Cardiac muscle cell (in vitro differentiated cells and primary cell): Measurements from ENCODE around the gene USP7. TPM values are rescaled to one million over a fixed set of nuclear protein-coding genes. Genes with fewer than 3 reads are reported as not detected.

Experiments used
- DNase-seq, 2 donors: peaks; one replicate each; pipeline versions ENCODE4 v3.0.0 to v3.0.0-alpha.2; 2010 to 2017; ENCODE audit warnings: low read depth in 1 of 2, low spot score in 1 of 2
- H3K27ac ChIP-seq: fragments of 200-600 bp; sonication (generic); 2 replicates; pipeline ENCODE4 v1.5.1; 2016
- H3K27me3 ChIP-seq: fragments of 200-600 bp; sonication (generic); 2 replicates; pipeline ENCODE4 v1.6.0; 2016; ENCODE audit warnings: control low read depth
- H3K36me3 ChIP-seq: fragments of 200-600 bp; sonication (generic); 2 replicates; pipeline ENCODE4 v1.5.1; 2016; ENCODE audit warnings: control low read depth
- H3K4me1 ChIP-seq: fragments of 200-600 bp; sonication (generic); 2 replicates; pipeline ENCODE4 v1.8.1; 2017; ENCODE audit warnings: low read depth, mild to moderate bottlenecking, mixed run types
- H3K4me3 ChIP-seq: fragments of 200-600 bp; sonication (generic); 2 replicates; pipeline ENCODE4 v1.5.1; 2016; ENCODE audit warnings: mild to moderate bottlenecking
- H3K9me3 ChIP-seq: fragments of 200-600 bp; sonication (generic); 2 replicates; pipeline ENCODE4 v1.5.1; 2017; ENCODE audit warnings: low read depth, mild to moderate bottlenecking, control low read depth
- CTCF ChIP-seq: IDR thresholded peaks from 2 replicates; pipeline ENCODE4 v1.5.1; 2012; ENCODE audit warnings: low read depth, mild to moderate bottlenecking, low read length
- polyA plus RNA-seq: library from polyadenylated mRNA; unstranded; fragments of >200 nt; fragmentation: Nextera tagmentation; extraction: Ambion mirVana; gene quantifications from 2 replicates; pipeline ENCODE4 v1.2.1, GENCODE V29; 2016
- total RNA-seq: library from RNA; depleted of rRNA; stranded (reverse); fragments of >200 nt; gene quantifications from 2 replicates; pipeline ENCODE4 v1.2.3, GENCODE V29; 2016

The USP7 gene
- total and polyA plus RNA-seq, 2 experiments from 2014 or later, result 45.1 to 77.0 TPM

GRCh38 chr16:8950580-8951077 is 13.1 kb downstream of the USP7 start:
- TF ChIP-seq CTCF, result no peak
- H3K27me3 ChIP-seq, result no peaks in the 10 kb centered on the region
- no peak overlapping the region for H3K4me3 ChIP-seq
- peaks cover 33% of the 10 kb centered on the region for H3K4me1 ChIP-seq
- no peaks in the 10 kb centered on the region for H3K9me3 ChIP-seq
- DNase-seq, result peak; percentile 34 to 80
- H3K36me3 ChIP-seq, result no peaks in the 10 kb centered on the region
- peak overlapping the region; percentile 51 for H3K27ac ChIP-seq

- H3K4me1 ChIP-seq, result peaks cover 33% of the 10 kb centered on the region
- no peaks in the 10 kb centered on the region for H3K27me3 ChIP-seq
- no peaks in the 10 kb centered on the region for H3K9me3 ChIP-seq
- H3K27ac ChIP-seq, result peak overlapping the region; percentile 51
- H3K4me3 ChIP-seq, result no peak overlapping the region
- DNase-seq, result no peak
- H3K36me3 ChIP-seq, result no peaks in the 10 kb centered on the region
- no peak for TF ChIP-seq CTCF
Measured at GRCh38 chr16:8949536-8950418, 13.9 kb downstream of the USP7 start.

- H3K27ac ChIP-seq, result no peak overlapping the region
- no peak for TF ChIP-seq CTCF
Measured at GRCh38 chr16:8948831-8949230, 14.9 kb downstream of the USP7 start.

GRCh38 chr16:8948069-8948593 is 15.6 kb downstream of the USP7 start:
- peaks cover 33% of the 10 kb centered on the region for H3K4me1 ChIP-seq
- no peak for DNase-seq
- no peak for TF ChIP-seq CTCF
- no peak overlapping the region for H3K27ac ChIP-seq
- H3K36me3 ChIP-seq, result no peaks in the 10 kb centered on the region
- no peak overlapping the region for H3K4me3 ChIP-seq
- no peaks in the 10 kb centered on the region for H3K27me3 ChIP-seq
- no peaks in the 10 kb centered on the region for H3K9me3 ChIP-seq

More at GRCh38 chr16:8948831-8949230, 14.9 kb downstream of the USP7 start:
- no peaks in the 10 kb centered on the region for H3K9me3 ChIP-seq
- no peak for DNase-seq
- H3K4me3 ChIP-seq, result no peak overlapping the region
- no peaks in the 10 kb centered on the region for H3K36me3 ChIP-seq
- H3K27me3 ChIP-seq, result no peaks in the 10 kb centered on the region
- H3K4me1 ChIP-seq, result peaks cover 33% of the 10 kb centered on the region

GRCh38 chr16:8946544-8946943 is 17.2 kb downstream of the USP7 start:
- no peak for TF ChIP-seq CTCF
- H3K4me3 ChIP-seq, result no peak overlapping the region
- DNase-seq, result no peak
- no peak overlapping the region for H3K27ac ChIP-seq
- H3K4me1 ChIP-seq, result peaks cover 32% of the 10 kb centered on the region
- H3K36me3 ChIP-seq, result no peaks in the 10 kb centered on the region
- H3K9me3 ChIP-seq, result no peaks in the 10 kb centered on the region
- H3K27me3 ChIP-seq, result no peaks in the 10 kb centered on the region
